Measurements from ENCODE around the gene OGT.

GRCh38 chrX:71586929-71587328, 54.0 kb downstream of the OGT start:
- TF ChIP-seq, protein P1, sequence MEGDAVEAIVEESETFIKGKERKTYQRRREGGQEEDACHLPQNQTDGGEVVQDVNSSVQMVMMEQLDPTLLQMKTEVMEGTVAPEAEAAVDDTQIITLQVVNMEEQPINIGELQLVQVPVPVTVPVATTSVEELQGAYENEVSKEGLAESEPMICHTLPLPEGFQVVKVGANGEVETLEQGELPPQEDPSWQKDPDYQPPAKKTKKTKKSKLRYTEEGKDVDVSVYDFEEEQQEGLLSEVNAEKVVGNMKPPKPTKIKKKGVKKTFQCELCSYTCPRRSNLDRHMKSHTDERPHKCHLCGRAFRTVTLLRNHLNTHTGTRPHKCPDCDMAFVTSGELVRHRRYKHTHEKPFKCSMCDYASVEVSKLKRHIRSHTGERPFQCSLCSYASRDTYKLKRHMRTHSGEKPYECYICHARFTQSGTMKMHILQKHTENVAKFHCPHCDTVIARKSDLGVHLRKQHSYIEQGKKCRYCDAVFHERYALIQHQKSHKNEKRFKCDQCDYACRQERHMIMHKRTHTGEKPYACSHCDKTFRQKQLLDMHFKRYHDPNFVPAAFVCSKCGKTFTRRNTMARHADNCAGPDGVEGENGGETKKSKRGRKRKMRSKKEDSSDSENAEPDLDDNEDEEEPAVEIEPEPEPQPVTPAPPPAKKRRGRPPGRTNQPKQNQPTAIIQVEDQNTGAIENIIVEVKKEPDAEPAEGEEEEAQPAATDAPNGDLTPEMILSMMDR (conservative IDR thresholded peaks at IDR 0.05; ENCODE audit: low read depth, low read length): no peak
- no peak for TF ChIP-seq EZH2 (IDR thresholded peaks at IDR 0.05; ENCODE audit: borderline replicate concordance, low read depth, low read length, poor library complexity, severe bottlenecking)
